GM12865 (cell line): Measurements from ENCODE around the gene DAD1.
A peak's percentile ranks its signal among the peaks of the same experiment; 100 is the strongest.

Source experiments
- DNase-seq: peaks from one replicate; pipeline ENCODE4 v3.0.0; 2010; ENCODE audit warnings: low read depth
- H3K4me3 ChIP-seq: 2 replicates; pipeline ENCODE4 v1.5.1; 2011; ENCODE audit warnings: mild to moderate bottlenecking, low read depth, low read length, control low read depth
- CTCF ChIP-seq: IDR thresholded peaks from 2 replicates; pipeline ENCODE4 v1.5.1; 2011; ENCODE audit warnings: low read length, control low read depth, low read depth, inconsistent platforms; ENCODE audit not compliant: insufficient read depth; ENCODE audit errors: missing control alignments

DAD1 gene

GRCh38 chr14:22558221-22558913, 30.7 kb downstream of the DAD1 start:
- peak; percentile 80 for DNase-seq
- peak; percentile 56 for TF ChIP-seq CTCF
- peak overlapping the region; percentile 61 for H3K4me3 ChIP-seq

GRCh38 chr14:22557846-22558220, 31.2 kb downstream of the DAD1 start:
- peak overlapping the region; percentile 61 for H3K4me3 ChIP-seq
- no peak for TF ChIP-seq CTCF
- no peak for DNase-seq

GRCh38 chr14:22556990-22557623, 31.9 kb downstream of the DAD1 start:
- peak; percentile 90 for DNase-seq

GRCh38 chr14:22556021-22556989, 32.7 kb downstream of the DAD1 start:
- H3K4me3 ChIP-seq = peak overlapping the region; percentile 61
- DNase-seq = peak; percentile 97
- TF ChIP-seq CTCF = no peak

More at GRCh38 chr14:22556990-22557623, 31.9 kb downstream of the DAD1 start:
- peak; percentile 59 for TF ChIP-seq CTCF
- H3K4me3 ChIP-seq = peak overlapping the region; percentile 61

- H3K4me3 ChIP-seq = peak overlapping the region; percentile 48
- TF ChIP-seq CTCF = no peak
- DNase-seq = peak; percentile 66
These were observed 33.5 kb downstream of the DAD1 start for GRCh38 chr14:22555384-22556011.
